Measurements from ENCODE around the gene REEP3.

Gene REEP3

GRCh38 chr10:63515002-63515763 is 6.0 kb upstream of the REEP3 start:
- DNase-seq = no peak

DNA sequence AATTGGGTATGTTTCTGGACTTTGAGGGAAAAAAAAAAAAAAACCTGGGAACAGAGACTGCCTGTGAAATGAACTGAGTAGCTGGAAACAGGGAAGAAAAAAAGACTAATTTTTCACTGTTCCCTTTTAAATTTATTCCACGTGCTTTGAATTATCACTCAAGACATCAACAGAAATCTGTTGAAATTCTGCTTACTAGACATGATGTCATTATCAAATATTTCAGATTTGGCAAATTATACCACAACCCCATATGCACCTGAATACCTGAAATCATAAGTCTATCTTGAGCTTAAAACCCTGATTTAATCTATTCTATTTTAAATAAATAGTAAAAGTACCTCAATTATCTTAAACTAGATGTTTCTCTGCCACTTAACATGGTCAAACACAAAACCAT is 5.0 kb upstream of the REEP3 start:
- no peak for DNase-seq

DNA sequence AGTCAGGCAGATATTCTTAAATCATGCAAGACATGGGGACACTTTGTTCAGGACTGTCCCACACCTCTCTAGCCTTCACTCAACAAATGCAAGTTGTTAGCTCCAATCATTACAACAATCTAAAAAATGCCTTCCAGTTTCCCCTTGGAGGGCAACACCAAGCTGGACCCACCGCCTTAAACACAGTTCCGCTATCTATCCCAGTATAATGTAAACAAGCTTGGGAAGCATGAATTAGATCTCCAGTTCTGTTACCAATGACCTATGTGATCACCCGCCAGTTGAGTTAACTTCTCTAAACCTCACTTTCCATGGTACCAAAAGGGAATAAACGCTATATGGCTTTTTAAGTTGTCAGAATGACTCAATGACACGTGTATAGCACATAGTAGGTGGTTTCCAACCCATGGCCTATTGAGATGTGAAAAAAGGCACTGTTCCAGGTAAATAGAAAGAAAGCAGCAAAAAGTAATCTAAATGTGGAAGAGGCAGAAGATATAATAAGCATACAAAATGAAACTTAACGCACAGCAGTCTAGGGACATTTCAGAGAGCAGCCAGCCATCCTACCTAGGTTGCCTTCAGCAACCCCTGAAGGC is 2.4 kb upstream of the REEP3 start:
- DNase-seq = no peak

DNA sequence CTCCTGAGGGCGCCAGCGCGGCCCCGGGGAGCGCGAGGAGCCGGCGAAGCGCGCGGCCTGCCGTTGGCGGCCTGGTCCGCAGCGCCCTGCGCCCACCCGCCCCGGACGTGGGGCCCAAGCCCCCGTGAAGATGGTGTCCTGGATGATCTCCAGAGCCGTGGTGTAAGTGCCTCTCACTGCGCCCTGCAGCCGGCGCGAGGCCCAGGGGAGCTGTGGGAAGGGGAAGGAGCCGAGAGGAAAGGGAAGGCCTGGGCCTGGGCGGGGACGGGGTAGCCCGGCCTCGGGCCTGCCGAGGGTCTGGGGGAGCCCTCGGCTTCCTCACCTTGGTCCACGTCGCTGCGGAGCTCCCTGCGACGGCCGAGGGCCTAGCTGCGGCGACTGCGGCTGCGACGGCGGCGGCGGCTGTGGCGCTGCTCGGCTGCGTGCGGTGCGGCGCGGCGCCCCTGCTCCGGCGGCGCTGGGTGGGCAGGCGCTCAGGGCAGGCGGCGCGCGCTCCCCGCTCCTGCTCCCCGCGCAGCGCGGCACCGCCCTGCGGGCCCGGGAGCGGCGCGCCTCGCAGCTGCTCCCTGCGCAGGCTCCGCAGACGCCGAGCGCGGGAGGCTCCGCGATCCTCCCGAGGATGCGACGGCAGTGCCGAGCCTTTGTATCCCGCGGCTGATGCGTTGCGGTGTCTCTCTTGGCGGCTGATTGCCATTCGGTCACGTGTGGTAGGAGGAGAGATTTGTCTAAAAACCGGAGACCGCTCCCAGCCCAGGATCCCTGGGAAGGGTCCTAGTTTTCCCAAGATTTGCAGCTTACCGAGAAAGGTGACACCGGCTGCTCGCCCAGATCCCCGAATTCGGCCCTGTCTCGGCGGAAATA is 445 bp downstream of the REEP3 start:
- DNase-seq = peak; percentile 71

DNA sequence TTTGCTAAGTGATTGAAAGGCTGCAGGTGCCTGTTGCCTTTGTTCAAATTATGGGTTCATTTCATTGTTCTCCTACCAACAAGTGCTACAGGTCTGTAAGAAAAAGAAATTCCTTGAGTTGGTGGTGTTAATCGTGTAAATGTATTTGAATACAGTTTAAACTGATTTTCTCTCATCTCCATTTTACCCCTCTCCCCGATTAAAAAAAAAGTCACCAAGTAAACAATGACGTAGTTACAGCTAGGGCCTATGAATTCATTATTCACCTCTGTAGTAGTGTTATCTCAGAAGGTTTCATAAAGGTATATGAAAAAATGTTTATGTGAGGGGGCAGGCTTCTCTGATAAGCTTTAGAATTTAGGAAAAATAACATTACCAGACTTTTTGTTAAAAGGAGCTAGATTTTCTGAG is 1.1 kb downstream of the REEP3 start:
- DNase-seq = no peak

GRCh38 chr10:63522995-63523394 is 1.8 kb downstream of the REEP3 start:
- DNase-seq = no peak

DNA sequence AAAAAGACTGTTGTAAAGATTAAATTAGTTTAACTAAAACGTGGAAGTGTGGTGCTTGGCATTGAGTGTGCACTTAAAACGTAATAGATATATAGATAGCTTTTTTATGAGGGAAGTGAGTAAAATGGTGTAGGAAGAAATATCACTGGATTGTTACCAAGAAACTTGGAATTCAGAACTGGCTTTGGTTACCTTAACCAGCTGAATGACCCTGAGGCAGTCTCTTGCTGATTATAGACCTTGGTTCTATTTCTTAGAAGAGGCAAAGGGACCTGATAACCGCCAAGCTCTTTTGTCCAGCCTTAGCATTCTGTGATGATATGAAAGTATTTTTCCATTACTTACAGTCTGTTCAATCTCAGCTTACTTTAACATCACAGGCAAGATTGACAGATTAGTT is 3.8 kb downstream of the REEP3 start:
- DNase-seq = no peak

- DNase-seq = no peak
These were observed 6.2 kb downstream of the REEP3 start for GRCh38 chr10:63527401-63527800.

GRCh38 chr10:63528084-63528744 is 7.0 kb downstream of the REEP3 start:
- DNase-seq = no peak

GRCh38 chr10:63530409-63530808 is 9.2 kb downstream of the REEP3 start:
- no peak for DNase-seq

DNA sequence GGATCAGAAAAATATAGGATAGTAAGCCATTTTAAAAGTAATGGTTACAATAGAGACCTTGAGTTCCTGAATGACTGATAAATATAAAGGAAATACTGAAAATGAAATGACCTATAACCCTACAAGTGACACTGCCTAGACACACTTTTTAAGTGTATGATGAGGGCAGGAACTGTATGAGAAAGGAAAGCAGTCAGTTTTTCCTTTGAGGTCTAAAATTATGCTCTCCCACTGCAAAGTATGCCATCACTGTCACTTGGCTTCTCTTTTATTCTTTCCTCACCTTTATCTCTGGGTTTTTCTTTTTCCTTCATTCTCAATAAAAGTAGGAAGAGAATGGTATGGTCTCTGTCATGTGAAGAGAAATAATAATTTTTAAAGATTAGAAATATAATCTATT is 13.5 kb downstream of the REEP3 start:
- DNase-seq = no peak

- no peak for DNase-seq
These were observed 15.5 kb downstream of the REEP3 start for GRCh38 chr10:63536698-63537097.

- no peak for DNase-seq
These were observed 16.3 kb downstream of the REEP3 start for GRCh38 chr10:63537536-63537935.

DNA sequence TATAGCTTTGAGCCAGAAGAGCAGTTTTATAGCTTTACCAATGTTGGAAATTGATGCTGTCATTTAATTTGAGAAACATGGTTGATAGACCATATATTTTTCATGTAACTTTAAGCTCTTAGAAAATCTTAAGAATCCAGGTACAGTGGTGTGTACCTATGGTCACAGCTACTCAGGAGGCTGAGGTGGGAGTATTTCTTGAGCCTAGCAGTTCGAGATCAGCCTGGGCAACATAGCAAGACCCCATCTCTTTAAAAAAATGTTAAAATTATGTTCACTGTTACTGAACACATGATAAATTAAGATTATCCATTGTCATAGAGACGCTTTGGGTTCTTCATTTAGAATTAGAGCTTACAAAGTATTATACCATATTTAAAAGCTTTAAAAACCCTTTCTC is 18.2 kb downstream of the REEP3 start:
- no peak for DNase-seq

- no peak for DNase-seq
These were observed 18.8 kb downstream of the REEP3 start for GRCh38 chr10:63539994-63540393.

GRCh38 chr10:63542835-63543575 is 21.8 kb downstream of the REEP3 start:
- DNase-seq = no peak

DNA sequence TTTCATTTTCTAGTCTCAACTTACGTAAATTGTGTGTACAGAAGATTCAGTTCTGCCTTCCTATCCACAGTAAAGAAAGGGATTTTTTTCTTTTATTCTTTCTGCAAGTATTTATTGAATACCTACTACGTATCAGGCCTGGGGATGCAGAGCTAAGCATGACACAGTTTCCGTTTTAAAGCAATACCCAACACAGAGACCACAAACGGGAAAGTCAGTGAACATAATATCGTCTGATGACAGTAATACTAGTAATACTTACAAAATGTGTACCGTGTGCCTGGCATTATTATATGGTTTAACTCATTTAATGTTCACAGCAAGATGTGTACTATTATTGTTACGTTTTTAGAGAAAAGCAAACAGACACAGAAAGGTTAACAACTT is 22.4 kb downstream of the REEP3 start:
- no peak for DNase-seq

DNA sequence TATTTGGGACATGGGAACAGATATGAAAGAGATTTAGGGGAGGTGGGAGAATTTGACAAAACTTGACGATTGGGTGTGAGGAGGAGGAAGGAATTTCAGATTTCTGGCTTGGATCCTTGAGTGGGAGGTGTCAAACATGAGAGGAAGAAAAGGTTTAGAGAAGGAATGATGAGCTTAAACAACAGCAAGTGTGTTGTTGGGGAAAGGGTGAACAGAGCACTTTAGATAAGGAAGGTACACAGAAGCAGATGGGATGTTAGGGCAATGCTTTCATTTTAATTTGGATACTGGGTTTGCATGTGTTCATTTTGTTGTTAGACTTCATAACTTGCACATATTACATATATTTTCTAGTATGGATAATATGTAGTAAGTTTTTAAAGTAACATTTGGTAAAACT is 23.2 kb downstream of the REEP3 start:
- no peak for DNase-seq

- no peak for DNase-seq
These were observed 26.6 kb downstream of the REEP3 start for GRCh38 chr10:63547628-63548360.

DNA sequence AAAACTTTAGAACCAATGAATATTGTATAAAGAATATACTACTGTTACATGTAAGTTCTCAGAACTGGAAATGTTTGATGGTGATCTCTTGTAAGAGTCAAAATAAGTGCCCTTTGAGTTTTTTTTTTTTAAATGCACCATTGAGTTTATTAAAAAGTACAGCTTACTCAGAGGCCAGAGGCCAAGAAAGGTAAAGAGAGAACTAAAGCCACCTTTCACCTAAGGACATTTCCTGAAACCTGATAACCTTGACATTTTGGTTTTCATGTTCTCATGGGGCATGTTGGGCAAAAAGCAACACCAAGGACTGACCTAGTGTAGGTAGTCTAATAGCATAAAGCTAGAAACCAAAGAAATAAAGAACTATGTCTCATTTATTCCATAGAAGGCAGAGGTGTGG is 27.7 kb downstream of the REEP3 start:
- DNase-seq = no peak

DNA sequence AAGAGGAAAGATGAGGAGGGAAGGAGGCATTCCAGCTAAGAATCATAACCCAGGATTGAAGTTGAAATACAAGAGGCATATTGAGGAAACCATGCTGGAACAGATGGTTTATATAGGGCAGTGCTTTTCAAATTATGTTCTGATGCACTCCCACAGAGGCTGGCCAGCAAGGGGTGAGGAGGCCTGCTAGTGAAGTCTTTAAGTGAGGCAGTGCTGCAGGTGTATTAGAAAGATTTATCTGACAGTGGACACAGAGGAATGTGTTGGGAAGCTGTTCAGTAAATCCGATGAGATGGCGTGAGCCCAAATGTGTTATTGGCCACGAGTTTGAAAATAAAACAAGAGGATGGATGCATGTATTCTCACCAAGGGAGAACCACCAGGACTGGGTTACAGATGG is 28.6 kb downstream of the REEP3 start:
- no peak for DNase-seq

GRCh38 chr10:63553031-63553430 is 31.8 kb downstream of the REEP3 start:
- DNase-seq = no peak
